ENCODE measurements around the gene RAI1.

Gene RAI1

GRCh38 chr17:17783116-17783824, 102.0 kb downstream of the RAI1 start:
- peak overlapping the region; percentile 32 for H3K4me3 ChIP-seq (ENCODE audit: low read depth, low read length)
- in situ Hi-C loops (cut with HindIII; ENCODE audit: low sequenced_read_pairs): no loop called here
- DNase-seq (ENCODE audit: low read depth, low spot score): peak; percentile 16
- no peak for TF ChIP-seq CTCF (IDR thresholded peaks at IDR 0.05; ENCODE audit: low read depth, low read length)

DNA sequence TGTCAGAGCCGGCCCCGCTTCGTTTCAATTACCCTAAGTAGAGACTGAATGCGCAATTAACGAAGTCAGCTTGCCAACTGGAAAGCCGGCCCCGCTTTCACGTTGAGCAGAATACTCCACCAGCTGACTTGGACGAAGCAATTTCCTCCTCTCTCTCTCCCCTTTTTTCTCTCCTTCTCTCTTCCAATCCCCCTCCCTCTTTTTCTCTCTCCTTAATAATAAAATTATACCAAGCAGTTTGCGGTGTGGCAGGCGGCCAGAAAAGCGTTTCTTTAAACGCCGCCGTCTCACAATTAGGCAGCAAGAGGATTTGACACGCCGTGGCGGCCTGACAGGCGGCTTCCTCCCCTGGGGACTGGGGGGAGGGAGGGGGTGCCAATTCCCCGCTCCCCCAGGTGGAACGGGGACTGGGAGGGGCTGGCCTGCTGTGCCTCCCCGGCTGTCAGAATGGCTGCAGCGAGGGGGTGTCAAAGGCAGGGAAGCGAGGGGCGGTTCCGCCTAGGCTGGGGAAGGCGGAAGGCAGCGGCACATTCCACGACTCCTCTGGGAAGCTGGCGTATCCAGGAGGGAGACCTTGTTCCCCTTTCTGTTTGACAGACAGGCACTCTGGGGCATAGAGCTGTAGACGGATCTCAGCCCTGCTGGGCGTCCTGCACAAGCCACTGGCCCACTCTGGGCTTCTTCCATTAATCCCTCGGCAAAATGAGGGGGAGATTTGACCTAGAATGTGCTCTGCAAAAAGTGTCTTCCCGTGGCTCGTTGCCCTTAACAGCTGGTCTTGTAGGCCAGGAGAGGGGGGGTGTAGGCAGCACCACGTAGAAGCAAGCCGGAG, 102.8 kb downstream of the RAI1 start:
- in situ Hi-C loops (cut with HindIII; ENCODE audit: low sequenced_read_pairs): no loop called here
- H3K4me3 ChIP-seq (ENCODE audit: low read depth, low read length): peak overlapping the region; percentile 32
- TF ChIP-seq CTCF (IDR thresholded peaks at IDR 0.05; ENCODE audit: low read depth, low read length): no peak
- peak; percentile 65 for DNase-seq (ENCODE audit: low read depth, low spot score)

DNA sequence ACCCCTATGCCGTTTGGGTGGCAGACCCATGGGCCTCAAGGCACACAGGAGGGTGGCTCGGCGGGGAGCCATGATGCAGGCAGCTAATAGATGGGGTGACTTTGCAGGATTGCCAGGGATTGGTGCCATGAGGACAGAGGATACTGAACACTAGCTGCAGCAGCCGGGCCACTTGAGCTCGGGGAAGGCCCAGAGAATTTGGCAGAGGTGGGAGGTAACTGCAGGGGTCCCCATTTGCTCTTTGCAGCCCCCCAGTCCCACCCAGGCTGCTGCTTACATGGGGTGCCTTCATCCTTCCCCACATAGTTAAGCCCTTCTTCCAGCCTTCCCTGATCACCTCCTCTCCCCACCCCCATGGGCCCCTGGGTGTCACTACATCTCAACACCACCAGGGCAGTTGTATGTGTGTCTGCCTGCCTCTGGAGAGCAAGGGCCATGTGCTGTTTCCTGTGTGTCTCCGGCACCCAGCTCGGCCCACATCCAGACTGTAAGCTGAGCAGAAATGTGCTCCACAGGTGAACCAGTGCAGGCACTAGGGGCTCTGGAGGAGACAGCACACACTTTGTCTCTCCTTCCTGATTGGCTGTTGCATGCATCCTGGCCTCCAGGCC, 103.5 kb downstream of the RAI1 start:
- no peak for TF ChIP-seq CTCF (IDR thresholded peaks at IDR 0.05; ENCODE audit: low read depth, low read length)
- H3K4me3 ChIP-seq (ENCODE audit: low read depth, low read length): no peak overlapping the region
- in situ Hi-C loops (cut with HindIII; ENCODE audit: low sequenced_read_pairs): no loop called here
- no peak for DNase-seq (ENCODE audit: low read depth, low spot score)

DNA sequence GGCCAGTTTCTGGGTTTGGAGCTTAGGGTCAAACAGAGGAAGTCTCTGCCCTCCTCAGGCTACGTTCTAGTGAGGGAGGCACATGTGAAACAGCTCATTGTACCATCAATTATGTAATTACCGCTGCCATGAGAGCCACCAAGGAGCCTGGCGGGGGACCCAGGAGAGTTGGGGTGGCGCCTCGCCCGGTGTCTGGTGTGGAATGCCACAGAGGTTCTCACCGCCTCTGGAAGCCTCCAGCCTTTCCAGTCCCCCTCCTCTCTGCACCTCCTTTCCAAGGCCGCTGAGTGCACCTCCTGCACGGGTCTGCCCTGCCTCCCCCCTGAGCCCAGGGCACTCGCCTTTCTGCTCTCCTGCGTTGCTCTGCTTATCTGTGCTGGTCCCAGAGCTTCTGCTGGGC, 104.1 kb downstream of the RAI1 start:
- in situ Hi-C loops (cut with HindIII; ENCODE audit: low sequenced_read_pairs): no loop called here
- no peak for DNase-seq (ENCODE audit: low read depth, low spot score)
- no peak for TF ChIP-seq CTCF (IDR thresholded peaks at IDR 0.05; ENCODE audit: low read depth, low read length)

GRCh38 chr17:17786998-17787397, 105.7 kb downstream of the RAI1 start:
- H3K4me3 ChIP-seq (ENCODE audit: low read depth, low read length): no peak overlapping the region
- DNase-seq (ENCODE audit: low read depth, low spot score): no peak
- in situ Hi-C loops (cut with HindIII; ENCODE audit: low sequenced_read_pairs): no loop called here
- no peak for TF ChIP-seq CTCF (IDR thresholded peaks at IDR 0.05; ENCODE audit: low read depth, low read length)

More for the DNA sequence above, 104.1 kb downstream of the RAI1 start:
- no peak overlapping the region for H3K4me3 ChIP-seq (ENCODE audit: low read depth, low read length)

DNA sequence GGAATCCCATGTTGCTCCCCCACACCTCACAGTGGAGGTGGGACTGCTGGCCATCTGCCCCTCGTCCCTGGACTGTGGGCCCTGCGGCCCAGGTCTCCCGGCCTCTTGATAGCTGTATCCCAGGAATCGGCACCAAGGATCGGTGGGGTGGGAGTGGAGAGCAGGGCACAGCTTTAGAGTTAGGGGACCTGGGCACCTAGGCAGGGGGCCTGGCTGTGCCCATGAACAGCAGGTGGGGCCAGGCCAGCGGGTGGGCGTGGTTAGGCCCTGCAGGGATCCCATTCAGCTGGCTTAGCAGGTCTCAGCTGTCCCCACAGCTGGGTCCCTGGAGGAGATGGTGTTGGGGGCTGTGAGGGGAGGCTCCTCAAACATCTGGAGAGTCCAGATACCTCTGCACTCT, 106.3 kb downstream of the RAI1 start:
- no peak for TF ChIP-seq CTCF (IDR thresholded peaks at IDR 0.05; ENCODE audit: low read depth, low read length)
- in situ Hi-C loops (cut with HindIII; ENCODE audit: low sequenced_read_pairs): no loop called here
- DNase-seq (ENCODE audit: low read depth, low spot score): no peak
- no peak overlapping the region for H3K4me3 ChIP-seq (ENCODE audit: low read depth, low read length)
